Measurements from ENCODE around the gene MDFIC.

- no peak for TF ChIP-seq CTCF (IDR thresholded peaks at IDR 0.05)
- TF ChIP-seq EZH2 (IDR thresholded peaks at IDR 0.05; ENCODE audit: borderline replicate concordance, insufficient read depth, low read depth, low read length, poor library complexity, severe bottlenecking), result no peak
These were observed 92.0 kb downstream of the MDFIC start for GRCh38 chr7:115013886-115014285.

Data from B cell (primary cell).